C4-2B (cell line): ENCODE measurements around the gene TNFAIP6.

Source experiments
- ZFX ChIP-seq: fragments of 450-650 bp; IDR thresholded peaks from 2 replicates; pipeline ENCODE4 v1.6.1; 2017
- TF ChIP-seq, protein P1 (sequence below): fragments of 450-650 bp; conservative IDR thresholded peaks from 2 replicates; pipeline ENCODE4 v1.5.1; 2017; ENCODE audit warnings: mild to moderate bottlenecking

DNA sequence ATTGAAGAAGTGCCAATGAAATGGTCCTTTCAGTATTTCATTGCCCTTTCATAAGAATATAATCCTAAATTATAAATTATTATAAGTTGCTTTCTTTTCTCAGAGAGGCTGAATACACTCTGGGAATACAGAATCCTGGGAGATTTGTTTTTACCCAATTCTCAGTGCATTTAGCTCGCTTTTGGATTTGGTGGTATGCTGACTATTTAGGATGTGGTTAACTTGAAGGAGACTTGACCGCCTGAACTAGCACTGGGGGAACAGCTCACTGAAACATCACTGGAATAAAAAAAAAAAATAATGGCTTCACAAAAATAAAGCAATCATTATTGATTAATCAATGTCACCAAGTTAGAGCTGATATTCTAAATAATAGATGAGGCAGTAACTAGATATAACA, 10.2 kb downstream of the TNFAIP6 start:
- TF ChIP-seq, protein P1, sequence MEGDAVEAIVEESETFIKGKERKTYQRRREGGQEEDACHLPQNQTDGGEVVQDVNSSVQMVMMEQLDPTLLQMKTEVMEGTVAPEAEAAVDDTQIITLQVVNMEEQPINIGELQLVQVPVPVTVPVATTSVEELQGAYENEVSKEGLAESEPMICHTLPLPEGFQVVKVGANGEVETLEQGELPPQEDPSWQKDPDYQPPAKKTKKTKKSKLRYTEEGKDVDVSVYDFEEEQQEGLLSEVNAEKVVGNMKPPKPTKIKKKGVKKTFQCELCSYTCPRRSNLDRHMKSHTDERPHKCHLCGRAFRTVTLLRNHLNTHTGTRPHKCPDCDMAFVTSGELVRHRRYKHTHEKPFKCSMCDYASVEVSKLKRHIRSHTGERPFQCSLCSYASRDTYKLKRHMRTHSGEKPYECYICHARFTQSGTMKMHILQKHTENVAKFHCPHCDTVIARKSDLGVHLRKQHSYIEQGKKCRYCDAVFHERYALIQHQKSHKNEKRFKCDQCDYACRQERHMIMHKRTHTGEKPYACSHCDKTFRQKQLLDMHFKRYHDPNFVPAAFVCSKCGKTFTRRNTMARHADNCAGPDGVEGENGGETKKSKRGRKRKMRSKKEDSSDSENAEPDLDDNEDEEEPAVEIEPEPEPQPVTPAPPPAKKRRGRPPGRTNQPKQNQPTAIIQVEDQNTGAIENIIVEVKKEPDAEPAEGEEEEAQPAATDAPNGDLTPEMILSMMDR: no peak
- no peak for TF ChIP-seq ZFX
